ENCODE measurements around the gene P3H3. TPM values are rescaled to one million over a fixed set of nuclear protein-coding genes. Genes with fewer than 3 reads are reported as not detected.

P3H3 gene
- total RNA-seq, 1 donor, result 53.9 TPM

DNA sequence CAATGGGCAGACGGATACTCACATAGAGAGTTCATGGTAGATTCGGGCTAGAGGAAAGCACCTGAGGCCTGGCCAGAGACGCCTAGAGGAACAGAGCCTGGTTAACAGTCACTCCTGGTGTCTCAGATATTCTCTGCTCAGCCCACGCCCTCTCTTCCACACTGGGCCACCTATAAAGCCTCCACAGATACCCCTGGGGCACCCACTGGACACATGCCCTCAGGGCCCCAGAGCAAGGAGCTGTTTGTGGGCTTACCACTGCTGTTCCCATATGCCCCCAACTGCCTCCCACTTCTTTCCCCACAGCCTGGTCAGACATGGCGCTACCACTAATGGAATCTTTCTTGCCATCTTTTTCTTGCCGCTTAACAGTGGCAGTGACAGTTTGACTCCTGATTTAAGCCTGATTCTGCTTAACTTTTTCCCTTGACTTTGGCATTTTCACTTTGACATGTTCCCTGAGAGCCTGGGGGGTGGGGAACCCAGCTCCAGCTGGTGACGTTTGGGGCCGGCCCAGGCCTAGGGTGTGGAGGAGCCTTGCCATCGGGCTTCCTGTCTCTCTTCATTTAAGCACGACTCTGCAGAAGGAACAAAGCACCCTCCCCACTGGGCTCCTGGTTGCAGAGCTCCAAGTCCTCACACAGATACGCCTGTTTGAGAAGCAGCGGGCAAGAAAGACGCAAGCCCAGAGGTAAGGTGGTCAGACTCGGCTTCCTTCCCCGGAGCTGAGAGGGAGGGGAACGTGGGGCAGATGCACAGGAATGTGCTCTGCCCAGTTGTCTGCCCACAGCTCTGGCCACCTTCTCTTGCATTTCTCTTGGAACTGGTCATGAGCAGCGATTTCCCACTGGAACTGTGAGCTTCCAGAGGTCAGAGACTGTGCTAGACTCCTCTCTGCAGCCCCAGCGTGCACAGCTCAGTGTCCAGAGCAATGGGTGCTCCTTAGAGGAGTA, 39.0 kb upstream of the P3H3 start, which contains the start of gene CD4:
Gene CD4, plus strand, starts transcription at position 557 of the 953 bp plus-strand sequence. CDS start 10,611 bp downstream, outside the sequence.
- TF ChIP-seq, protein P1, sequence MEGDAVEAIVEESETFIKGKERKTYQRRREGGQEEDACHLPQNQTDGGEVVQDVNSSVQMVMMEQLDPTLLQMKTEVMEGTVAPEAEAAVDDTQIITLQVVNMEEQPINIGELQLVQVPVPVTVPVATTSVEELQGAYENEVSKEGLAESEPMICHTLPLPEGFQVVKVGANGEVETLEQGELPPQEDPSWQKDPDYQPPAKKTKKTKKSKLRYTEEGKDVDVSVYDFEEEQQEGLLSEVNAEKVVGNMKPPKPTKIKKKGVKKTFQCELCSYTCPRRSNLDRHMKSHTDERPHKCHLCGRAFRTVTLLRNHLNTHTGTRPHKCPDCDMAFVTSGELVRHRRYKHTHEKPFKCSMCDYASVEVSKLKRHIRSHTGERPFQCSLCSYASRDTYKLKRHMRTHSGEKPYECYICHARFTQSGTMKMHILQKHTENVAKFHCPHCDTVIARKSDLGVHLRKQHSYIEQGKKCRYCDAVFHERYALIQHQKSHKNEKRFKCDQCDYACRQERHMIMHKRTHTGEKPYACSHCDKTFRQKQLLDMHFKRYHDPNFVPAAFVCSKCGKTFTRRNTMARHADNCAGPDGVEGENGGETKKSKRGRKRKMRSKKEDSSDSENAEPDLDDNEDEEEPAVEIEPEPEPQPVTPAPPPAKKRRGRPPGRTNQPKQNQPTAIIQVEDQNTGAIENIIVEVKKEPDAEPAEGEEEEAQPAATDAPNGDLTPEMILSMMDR (IDR thresholded peaks at IDR 0.05; ENCODE audit: insufficient read depth, low read length), result no peak
- no peak for DNase-seq (ENCODE audit: low read depth)
- no peak within 1 kb of the TSS for H3K4me3 ChIP-seq (ENCODE audit: low read depth, low read length)

DNA sequence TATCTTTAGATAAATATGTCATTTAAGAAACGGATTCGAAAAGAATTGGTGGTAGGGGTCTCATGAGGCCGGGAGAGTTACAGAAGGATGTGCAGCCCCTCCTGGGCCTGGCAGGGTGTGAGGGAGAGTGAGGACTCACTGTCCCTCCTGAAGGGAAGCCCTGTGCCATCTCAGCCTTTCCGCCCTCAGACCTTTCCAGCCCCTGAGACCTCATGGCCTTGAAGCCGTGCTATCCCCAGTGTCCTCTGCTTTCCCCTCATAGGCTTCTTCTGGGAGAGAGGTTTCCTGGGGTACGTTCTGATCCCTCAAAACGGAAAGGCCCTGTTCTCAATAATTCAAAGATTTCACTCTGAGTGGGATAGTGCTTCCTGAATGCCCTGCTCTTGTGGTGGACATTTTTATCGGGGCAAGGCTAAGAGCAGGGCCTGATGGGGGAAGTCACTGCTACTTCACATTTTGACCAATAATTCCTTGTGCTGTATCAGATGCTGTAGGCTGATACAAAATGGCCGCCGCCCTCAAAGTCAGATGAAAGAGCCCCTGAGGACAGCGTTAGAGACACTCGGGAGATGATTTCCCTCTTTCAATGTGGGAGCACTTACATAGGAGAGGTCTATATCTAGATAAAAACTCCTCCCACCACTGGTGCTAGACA, 37.6 kb upstream of the P3H3 start:
- no peak overlapping the region for H3K4me3 ChIP-seq (ENCODE audit: low read depth, low read length)
- TF ChIP-seq, protein P1 (IDR thresholded peaks at IDR 0.05; ENCODE audit: insufficient read depth, low read length), result no peak
- DNase-seq (ENCODE audit: low read depth), result no peak

DNA sequence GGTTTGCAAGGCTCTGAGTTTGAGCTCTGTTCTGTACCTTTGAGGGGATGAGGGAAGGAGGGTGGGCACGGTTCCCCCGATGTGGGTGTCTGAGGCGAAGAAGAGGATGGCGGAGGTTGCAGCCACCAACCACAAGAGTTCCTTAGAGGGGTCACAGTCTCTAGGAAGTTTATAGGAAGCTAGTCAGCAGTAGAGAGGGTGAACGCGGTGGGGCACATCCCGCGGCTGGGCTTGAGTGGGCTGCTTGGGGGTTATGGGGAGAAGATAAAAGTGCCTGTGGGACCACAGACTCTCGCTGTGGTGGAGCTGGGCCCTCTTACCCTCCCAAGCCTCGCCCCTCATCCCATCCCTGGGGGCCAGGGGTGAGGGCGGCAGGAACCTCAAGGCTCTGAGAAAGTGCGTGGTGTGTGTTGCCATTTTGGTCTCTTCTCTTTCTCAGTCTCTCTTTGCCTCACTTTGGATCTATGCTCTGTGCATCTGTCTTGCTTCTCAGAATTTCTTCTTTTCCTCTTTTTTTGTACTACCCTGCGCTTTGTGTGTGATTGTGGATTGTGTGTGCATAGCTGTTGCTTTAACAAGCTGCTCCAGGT, 36.2 kb upstream of the P3H3 start:
- no peak for DNase-seq (ENCODE audit: low read depth)
- no peak overlapping the region for H3K4me3 ChIP-seq (ENCODE audit: low read depth, low read length)
- TF ChIP-seq, protein P1 (IDR thresholded peaks at IDR 0.05; ENCODE audit: insufficient read depth, low read length), result no peak

DNA sequence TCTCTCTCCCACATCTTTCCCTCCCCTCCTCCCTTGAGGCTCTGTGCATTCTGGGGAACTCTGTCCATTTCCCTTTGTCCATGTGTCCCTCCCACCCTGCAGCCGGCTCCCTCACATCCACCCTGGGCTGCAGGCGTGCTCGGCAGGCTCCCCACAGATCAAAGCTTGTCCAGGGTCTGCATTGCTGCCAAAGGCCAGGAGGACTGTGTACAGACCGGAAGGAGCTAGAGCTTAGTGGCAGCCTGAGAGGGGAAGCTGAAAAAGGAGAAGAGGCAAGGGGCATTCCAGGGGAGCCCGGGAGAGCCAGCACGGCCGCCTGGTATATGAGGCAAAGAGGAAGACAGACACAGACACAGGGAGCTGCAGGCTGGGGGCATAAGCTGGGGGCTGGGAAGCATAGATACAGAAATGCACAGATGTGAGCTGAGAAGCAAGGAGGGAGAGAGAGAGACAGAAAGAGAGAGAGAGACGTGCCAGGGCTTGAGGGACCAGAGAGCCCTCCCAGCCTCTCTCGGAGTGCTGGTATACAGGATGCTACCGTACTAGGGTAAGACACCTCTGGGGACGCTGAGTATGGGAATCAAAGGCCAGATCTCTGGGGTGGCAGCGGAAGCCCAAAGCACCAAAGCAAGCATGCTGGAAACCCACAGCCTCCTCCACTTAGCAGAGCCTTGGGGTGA, 35.5 kb upstream of the P3H3 start:
- H3K4me3 ChIP-seq (ENCODE audit: low read depth, low read length), result no peak overlapping the region
- TF ChIP-seq, protein P1 (IDR thresholded peaks at IDR 0.05; ENCODE audit: insufficient read depth, low read length), result no peak
- no peak for DNase-seq (ENCODE audit: low read depth)

DNA sequence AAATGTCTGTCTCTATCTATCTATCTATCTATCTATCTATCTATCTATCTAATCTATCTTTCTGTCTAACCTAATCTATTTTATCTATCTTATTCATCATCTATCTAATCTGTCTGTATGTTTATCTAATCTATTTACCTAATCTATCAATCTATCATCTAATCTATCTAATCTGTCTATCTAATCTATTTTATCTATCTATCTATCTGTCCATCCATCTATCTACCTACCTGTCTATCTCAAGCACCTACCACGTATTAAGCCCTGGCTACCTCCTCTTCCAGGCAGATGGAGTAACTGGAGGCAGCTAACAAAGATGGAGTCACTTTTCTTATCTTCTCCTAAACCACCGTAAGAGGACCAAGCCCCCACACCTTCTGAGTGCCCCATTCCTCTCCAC, 33.1 kb upstream of the P3H3 start:
- H3K4me3 ChIP-seq (ENCODE audit: low read depth, low read length), result no peak overlapping the region
- no peak for DNase-seq (ENCODE audit: low read depth)
- TF ChIP-seq, protein P1 (IDR thresholded peaks at IDR 0.05; ENCODE audit: insufficient read depth, low read length), result no peak

DNA sequence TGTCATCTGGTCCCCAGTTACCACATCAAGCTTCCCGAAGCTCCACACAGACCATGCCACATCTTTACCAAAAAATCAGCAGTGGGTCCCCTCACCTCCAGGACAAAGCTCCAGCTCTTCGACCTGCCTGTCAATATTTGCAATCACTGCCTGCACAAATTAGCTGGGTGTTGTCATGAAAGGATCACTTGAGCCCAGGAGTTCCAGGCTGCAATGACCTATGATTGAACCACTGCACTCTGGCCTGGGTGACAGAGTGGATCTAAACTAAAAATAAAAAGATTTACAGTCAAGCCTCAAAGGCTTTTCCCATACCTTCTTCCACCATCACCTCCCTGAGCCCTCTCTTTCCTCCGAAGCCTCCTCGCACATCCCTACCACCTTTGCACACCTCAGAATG, 31.6 kb upstream of the P3H3 start:
- no peak for DNase-seq (ENCODE audit: low read depth)
- H3K4me3 ChIP-seq (ENCODE audit: low read depth, low read length), result no peak overlapping the region
- TF ChIP-seq, protein P1 (IDR thresholded peaks at IDR 0.05; ENCODE audit: insufficient read depth, low read length), result no peak
